ENCODE data around the gene TSPYL6.

- no peak for TF ChIP-seq POLR2A (IDR thresholded peaks at IDR 0.05)
- TF ChIP-seq CTCF (IDR thresholded peaks at IDR 0.05) = no peak
- TF ChIP-seq EP300 (IDR thresholded peaks at IDR 0.05) = no peak
Measured at GRCh38 chr2:54267577-54267976, 11.5 kb upstream of the TSPYL6 start.
